GM12891 (cell line): ENCODE results near the gene LRRC59.

ENCODE experiments used
- PAX5 ChIP-seq: IDR thresholded peaks from 2 replicates; pipeline ENCODE4 v1.6.1; 2011; ENCODE audit warnings: low read length, moderate library complexity, mild to moderate bottlenecking; ENCODE audit not compliant: insufficient read depth, severe bottlenecking
- POLR2A ChIP-seq: IDR thresholded peaks from 2 replicates; pipeline ENCODE4 v1.6.1; 2011; ENCODE audit warnings: low read depth, low read length, control low read depth

DNA sequence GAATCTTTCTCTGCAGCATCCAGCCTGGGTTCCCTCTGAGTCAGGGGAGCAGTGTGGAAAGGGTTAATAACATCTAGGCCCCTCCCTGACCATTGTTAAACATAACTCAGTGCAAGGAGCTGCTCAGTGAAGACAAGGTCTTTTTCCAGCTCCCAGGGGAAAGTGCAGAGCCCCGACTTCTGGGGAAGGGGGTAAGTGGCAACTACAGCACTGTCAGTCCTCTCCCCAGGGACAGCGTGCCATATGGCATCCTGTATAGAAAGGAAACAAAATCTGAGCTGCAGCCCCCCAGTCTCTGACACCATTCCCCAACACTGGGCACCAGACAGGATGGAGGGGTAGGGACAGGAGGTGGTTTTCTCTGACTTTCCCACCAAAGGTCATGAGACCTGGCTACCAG is 32.2 kb downstream of the LRRC59 start:
- TF ChIP-seq POLR2A (no peak), PAX5 (no peak)
